CD4-positive, alpha-beta T cell treated with Interleukin-12 subunit alpha and Interleukin-12 subunit beta, for 1 hour (primary cell): Measurements from ENCODE around the gene ADRA2B.

Source experiments
- DNase-seq: peaks from one replicate; pipeline ENCODE4 v3.0.0-alpha.2; 2020

The ADRA2B gene

GRCh38 chr2:96103187-96103601 is 13.2 kb downstream of the ADRA2B start:
- DNase-seq: no peak

- no peak for DNase-seq
These were observed 13.7 kb downstream of the ADRA2B start for GRCh38 chr2:96102596-96103186.

GRCh38 chr2:96100893-96101304 is 15.5 kb downstream of the ADRA2B start:
- DNase-seq: no peak

- DNase-seq: no peak
These were observed 16.2 kb downstream of the ADRA2B start for GRCh38 chr2:96099861-96100798.

- no peak for DNase-seq
These were observed 17.3 kb downstream of the ADRA2B start for GRCh38 chr2:96098900-96099590.

- no peak for DNase-seq
These were observed 18.2 kb downstream of the ADRA2B start for GRCh38 chr2:96097951-96098823.

GRCh38 chr2:96097441-96097840 is 18.9 kb downstream of the ADRA2B start:
- DNase-seq: no peak

- no peak for DNase-seq
These were observed 21.2 kb downstream of the ADRA2B start for GRCh38 chr2:96095116-96095636.

- DNase-seq: no peak
These were observed 22.8 kb downstream of the ADRA2B start for GRCh38 chr2:96093528-96093927.

GRCh38 chr2:96092951-96093350 is 23.4 kb downstream of the ADRA2B start:
- no peak for DNase-seq

GRCh38 chr2:96092573-96092877 is 23.8 kb downstream of the ADRA2B start:
- DNase-seq: no peak

GRCh38 chr2:96091711-96092572 is 24.4 kb downstream of the ADRA2B start:
- DNase-seq: no peak

- DNase-seq: no peak
These were observed 25.1 kb downstream of the ADRA2B start for GRCh38 chr2:96091141-96091710.

- no peak for DNase-seq
These were observed 26.0 kb downstream of the ADRA2B start for GRCh38 chr2:96090196-96090926.

GRCh38 chr2:96089356-96090195 is 26.8 kb downstream of the ADRA2B start:
- no peak for DNase-seq

GRCh38 chr2:96088340-96089335 is 27.7 kb downstream of the ADRA2B start:
- DNase-seq: no peak

- DNase-seq: no peak
These were observed 29.2 kb downstream of the ADRA2B start for GRCh38 chr2:96087130-96087529.
